Measurements from ENCODE around the gene ADAMTS13.

Gene ADAMTS13

DNA sequence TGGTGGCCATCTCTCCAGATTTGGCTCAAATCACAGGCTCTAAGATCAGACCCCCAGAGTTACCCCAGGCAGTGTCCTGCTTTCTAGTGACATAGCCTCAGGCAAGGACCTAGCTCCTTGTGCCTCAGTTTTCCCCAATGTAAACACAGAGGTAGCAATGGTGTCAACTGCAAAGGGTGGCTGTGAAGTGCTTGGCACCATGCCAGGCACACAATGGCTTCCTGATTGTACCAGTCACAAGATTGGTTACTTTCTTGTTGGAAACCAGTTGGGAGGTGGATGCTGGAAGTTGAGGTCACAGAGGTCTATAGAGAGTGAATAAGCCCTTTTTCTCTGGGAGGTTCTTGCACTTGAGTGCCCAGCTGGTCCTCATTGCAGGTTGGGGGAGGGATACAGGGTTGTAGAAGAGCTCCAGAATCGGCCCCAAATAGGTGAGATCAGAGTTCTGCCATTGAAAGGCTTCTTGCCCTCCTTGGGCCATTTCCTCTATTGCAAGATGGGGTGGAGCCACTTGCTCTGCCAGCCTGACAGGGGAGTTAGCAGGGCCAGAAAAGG, 43.7 kb upstream of the ADAMTS13 start:
- DNase-seq (ENCODE audit: low read depth): no peak
- H3K4me3 ChIP-seq (ENCODE audit: low read length): no peak overlapping the region
- TF ChIP-seq, protein P1, sequence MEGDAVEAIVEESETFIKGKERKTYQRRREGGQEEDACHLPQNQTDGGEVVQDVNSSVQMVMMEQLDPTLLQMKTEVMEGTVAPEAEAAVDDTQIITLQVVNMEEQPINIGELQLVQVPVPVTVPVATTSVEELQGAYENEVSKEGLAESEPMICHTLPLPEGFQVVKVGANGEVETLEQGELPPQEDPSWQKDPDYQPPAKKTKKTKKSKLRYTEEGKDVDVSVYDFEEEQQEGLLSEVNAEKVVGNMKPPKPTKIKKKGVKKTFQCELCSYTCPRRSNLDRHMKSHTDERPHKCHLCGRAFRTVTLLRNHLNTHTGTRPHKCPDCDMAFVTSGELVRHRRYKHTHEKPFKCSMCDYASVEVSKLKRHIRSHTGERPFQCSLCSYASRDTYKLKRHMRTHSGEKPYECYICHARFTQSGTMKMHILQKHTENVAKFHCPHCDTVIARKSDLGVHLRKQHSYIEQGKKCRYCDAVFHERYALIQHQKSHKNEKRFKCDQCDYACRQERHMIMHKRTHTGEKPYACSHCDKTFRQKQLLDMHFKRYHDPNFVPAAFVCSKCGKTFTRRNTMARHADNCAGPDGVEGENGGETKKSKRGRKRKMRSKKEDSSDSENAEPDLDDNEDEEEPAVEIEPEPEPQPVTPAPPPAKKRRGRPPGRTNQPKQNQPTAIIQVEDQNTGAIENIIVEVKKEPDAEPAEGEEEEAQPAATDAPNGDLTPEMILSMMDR (IDR thresholded peaks at IDR 0.05; ENCODE audit: insufficient read depth, low read depth, low read length, missing control alignments): no peak

DNA sequence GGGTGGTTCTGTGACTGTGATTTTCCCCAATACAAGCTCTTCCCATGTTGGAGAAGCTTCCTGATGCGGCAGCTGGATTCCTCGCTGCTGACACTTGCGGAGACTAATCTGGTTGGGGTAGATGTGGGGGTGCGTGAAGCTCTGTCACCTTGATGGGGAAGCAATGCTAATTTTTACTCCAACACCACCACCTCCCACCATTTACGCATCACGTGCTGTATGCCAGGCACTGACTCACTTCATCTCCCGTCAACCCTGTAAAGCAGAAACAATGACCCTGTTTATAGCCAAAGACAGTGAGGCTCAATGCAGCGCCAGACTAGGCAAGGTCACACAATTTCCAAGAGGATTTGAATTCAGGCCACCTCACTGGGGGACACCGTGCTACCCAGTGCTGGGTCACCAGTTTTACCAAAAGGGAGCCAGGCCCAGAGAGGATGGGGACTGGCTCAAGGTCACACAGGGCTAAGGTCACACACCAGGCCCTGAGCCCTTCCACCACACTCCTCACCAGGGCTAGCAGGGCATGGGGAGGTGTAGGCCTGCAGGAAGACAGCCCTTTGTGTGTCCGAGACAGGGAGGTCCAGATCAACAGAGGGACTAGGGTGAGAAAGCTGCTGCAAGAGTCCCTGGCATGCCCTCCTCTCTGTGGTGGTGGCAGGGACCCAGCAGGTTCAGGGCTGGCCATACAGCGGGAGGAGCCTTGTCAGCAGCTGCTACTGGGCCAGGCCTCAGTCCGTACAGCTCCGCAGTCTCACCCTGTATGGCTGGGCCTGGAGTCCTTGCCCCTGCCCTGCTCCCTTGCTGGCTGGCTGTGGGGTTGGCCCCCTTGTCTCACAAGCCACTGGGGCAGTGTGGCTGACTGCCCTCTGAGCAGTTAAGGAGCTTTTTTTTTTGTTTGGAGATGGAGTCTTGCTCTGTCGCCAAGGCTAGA, 42.7 kb upstream of the ADAMTS13 start:
- DNase-seq (ENCODE audit: low read depth): no peak
- H3K4me3 ChIP-seq (ENCODE audit: low read length): no peak overlapping the region
- TF ChIP-seq, protein P1 (IDR thresholded peaks at IDR 0.05; ENCODE audit: insufficient read depth, low read depth, low read length, missing control alignments): no peak

DNA sequence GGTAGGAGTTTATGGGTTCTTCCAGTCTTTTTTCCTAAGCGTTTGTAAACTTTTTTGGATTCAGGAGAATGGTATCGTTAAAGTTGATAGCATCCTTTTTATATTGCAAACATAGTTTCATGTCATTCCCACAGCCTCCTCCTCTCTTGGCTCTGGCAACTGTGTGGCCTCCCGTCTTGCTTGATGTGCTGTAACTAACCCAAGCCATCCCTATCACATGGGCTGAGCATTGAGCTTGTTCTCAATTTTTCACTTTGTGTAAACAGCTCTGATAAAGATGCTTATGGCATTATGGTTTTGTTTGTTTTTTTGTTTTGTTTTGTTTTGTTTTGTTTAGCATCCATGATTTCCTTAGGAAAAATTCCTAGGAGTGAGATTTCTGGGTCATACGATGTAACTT, 41.4 kb upstream of the ADAMTS13 start:
- no peak overlapping the region for H3K4me3 ChIP-seq (ENCODE audit: low read length)
- TF ChIP-seq, protein P1 (IDR thresholded peaks at IDR 0.05; ENCODE audit: insufficient read depth, low read depth, low read length, missing control alignments): no peak
- no peak for DNase-seq (ENCODE audit: low read depth)

DNA sequence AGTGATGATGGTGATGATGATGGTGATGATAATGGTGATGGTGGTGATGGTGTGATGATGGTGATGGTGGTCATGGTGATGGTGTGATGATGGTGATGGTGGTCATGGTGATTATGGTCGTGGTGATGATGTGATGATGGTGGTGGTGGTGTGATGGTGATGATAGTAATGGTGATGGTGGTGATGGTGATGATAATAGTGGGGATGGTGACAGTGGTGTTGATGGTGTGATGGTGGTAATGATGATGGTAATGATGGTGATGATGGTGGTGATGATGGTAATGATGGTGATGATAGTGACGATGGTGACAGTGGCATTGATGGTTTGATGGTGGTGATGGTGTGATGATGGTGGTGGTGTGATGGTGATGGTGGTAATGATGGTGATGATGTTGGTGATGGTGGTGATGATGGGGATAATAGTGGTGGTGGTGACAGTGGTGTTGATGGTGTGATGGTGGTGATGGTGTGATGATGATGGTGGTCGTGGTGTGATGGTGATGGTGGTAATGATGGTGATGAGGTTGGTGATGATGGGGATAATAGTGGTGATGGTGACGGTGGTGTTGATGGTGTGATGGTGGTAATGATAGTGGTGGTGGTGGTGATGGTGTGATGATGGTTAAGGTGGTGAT, 39.5 kb upstream of the ADAMTS13 start:
- TF ChIP-seq, protein P1 (IDR thresholded peaks at IDR 0.05; ENCODE audit: insufficient read depth, low read depth, low read length, missing control alignments): no peak
- no peak overlapping the region for H3K4me3 ChIP-seq (ENCODE audit: low read length)
- DNase-seq (ENCODE audit: low read depth): no peak

DNA sequence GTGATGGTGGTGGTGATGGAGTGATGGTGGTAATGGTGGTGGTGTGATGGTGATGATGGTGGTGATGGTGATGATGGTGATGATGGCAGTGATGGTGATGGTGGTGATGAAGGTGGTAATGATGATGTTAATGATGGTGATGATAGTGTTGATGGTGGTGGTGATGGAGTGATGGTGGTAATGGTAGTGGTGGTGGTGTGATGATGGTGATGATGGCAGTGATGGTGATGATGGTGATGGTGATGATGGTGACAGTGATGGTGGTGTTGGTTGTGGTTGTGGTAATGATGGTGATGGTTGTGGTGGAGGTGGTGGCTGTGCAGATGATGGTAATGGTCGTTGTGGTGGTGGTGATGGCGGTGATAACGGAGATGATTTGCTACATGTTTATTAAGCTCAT, 38.7 kb upstream of the ADAMTS13 start:
- H3K4me3 ChIP-seq (ENCODE audit: low read length): no peak overlapping the region
- TF ChIP-seq, protein P1 (IDR thresholded peaks at IDR 0.05; ENCODE audit: insufficient read depth, low read depth, low read length, missing control alignments): no peak
- no peak for DNase-seq (ENCODE audit: low read depth)

DNA sequence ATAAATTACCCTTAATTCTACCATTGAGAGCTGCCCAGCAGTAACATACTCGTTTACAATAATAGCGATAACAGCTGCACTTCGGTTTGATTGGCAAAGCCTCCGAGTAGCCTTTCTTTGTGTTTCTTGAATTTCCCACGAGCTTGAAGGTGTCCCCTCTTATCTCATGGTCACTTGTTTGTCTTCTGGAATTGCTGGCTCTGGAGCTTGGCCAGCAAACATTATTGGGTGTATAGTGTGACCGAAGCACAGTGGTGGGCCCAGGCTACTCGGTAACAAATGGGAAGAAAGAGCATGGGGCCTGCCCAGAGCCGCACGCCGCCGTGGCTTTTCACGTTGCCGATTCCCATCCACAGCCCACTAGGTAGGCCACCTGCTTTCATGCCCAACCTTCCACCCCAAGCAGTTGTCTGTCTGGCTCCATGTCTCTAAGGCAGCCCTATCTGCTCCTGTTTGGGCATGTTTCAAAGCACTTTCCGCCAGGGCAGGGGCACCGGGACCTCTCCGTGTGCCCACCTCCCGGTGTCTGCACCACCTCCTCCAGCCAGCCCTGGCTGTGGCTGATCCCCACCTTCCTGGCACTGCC, 37.3 kb upstream of the ADAMTS13 start:
- no peak overlapping the region for H3K4me3 ChIP-seq (ENCODE audit: low read length)
- DNase-seq (ENCODE audit: low read depth): no peak
- TF ChIP-seq, protein P1 (IDR thresholded peaks at IDR 0.05; ENCODE audit: insufficient read depth, low read depth, low read length, missing control alignments): no peak

Measured in epithelial cell of esophagus (primary cell).